Astrocyte (in vitro differentiated cells and primary cell): ENCODE data around the gene HSD17B8. TPM values are rescaled to one million over a fixed set of nuclear protein-coding genes. Genes with fewer than 3 reads are reported as not detected.

Experiments used
- DNase-seq: peaks from one replicate; pipeline ENCODE4 v3.0.0-alpha.2; 2010; ENCODE audit warnings: low read depth
- FAIRE-seq: peaks from 2 replicates; lab custom pipeline; 2011; peaks lifted over from hg19 to GRCh38; lab: Jason Lieb, UNC
- H2AFZ ChIP-seq: 2 replicates; pipeline ENCODE4 v1.6.0; 2012; ENCODE audit warnings: low read depth, low read length, inconsistent platforms
- H3K27ac ChIP-seq: 2 replicates; pipeline ENCODE4 v1.5.1; 2011; ENCODE audit warnings: low read depth, low read length, inconsistent platforms
- H3K27me3 ChIP-seq: 2 replicates; pipeline ENCODE4 v1.6.0; 2011; ENCODE audit warnings: low read length, inconsistent platforms; ENCODE audit not compliant: insufficient read depth
- H3K36me3 ChIP-seq: 2 replicates; pipeline ENCODE4 v1.5.1; 2011; ENCODE audit warnings: low read length, inconsistent platforms; ENCODE audit not compliant: insufficient read depth
- H3K4me1 ChIP-seq: 2 replicates; pipeline ENCODE4 v1.5.1; 2011; ENCODE audit warnings: low read length, inconsistent platforms; ENCODE audit not compliant: insufficient read depth
- H3K4me2 ChIP-seq: 2 replicates; pipeline ENCODE4 v1.6.0; 2012; ENCODE audit warnings: low read length, inconsistent platforms
- H3K4me3 ChIP-seq: 2 replicates; pipeline ENCODE4 v1.5.1; 2011; ENCODE audit warnings: low read depth, mild to moderate bottlenecking, low read length, inconsistent platforms; ENCODE audit not compliant: insufficient read depth
- H3K79me2 ChIP-seq: 2 replicates; pipeline ENCODE4 v1.6.0; 2012; ENCODE audit warnings: mild to moderate bottlenecking, low read length, inconsistent platforms; ENCODE audit not compliant: insufficient read depth
- H3K9ac ChIP-seq: 2 replicates; pipeline ENCODE4 v1.6.0; 2012; ENCODE audit warnings: mild to moderate bottlenecking, low read length, inconsistent platforms
- H3K9me3 ChIP-seq: 2 replicates; pipeline ENCODE4 v1.5.1; 2012; ENCODE audit warnings: low read depth, mild to moderate bottlenecking, low read length, inconsistent platforms; ENCODE audit not compliant: insufficient read depth
- H4K20me1 ChIP-seq: 2 replicates; pipeline ENCODE4 v1.6.0; 2012; ENCODE audit warnings: low read length, inconsistent platforms; ENCODE audit not compliant: insufficient read depth
- H3K27ac Mint-ChIP-seq: one replicate; pipeline ENCODE4 v1.8.0; 2021; ENCODE audit warnings: mild to moderate bottlenecking, mixed read lengths; ENCODE audit not compliant: unreplicated experiment
- H3K27me3 Mint-ChIP-seq: one replicate; pipeline ENCODE4 v1.8.0; 2021; ENCODE audit warnings: low read depth, mixed read lengths; ENCODE audit not compliant: unreplicated experiment
- H3K36me3 Mint-ChIP-seq: one replicate; pipeline ENCODE4 v1.8.0; 2021; ENCODE audit warnings: low read depth, mixed read lengths; ENCODE audit not compliant: unreplicated experiment
- H3K4me1 Mint-ChIP-seq: one replicate; pipeline ENCODE4 v1.8.0; 2021; ENCODE audit warnings: low read depth, mixed read lengths; ENCODE audit not compliant: unreplicated experiment
- H3K4me3 Mint-ChIP-seq: one replicate; pipeline ENCODE4 v1.8.0; 2021; ENCODE audit warnings: mild to moderate bottlenecking, moderate library complexity, mixed read lengths; ENCODE audit not compliant: unreplicated experiment
- H3K9me3 Mint-ChIP-seq: one replicate; pipeline ENCODE4 v1.8.0; 2021; ENCODE audit warnings: mild to moderate bottlenecking, mixed read lengths; ENCODE audit not compliant: unreplicated experiment
- CTCF ChIP-seq: IDR thresholded peaks from 2 replicates; pipeline ENCODE4 v1.5.1; 2011; ENCODE audit warnings: low read depth, mild to moderate bottlenecking, inconsistent platforms, low read length, moderate library complexity; ENCODE audit not compliant: insufficient read depth
- EZH2 ChIP-seq: IDR thresholded peaks from 2 replicates; pipeline ENCODE4 v1.6.1; 2012; ENCODE audit warnings: mild to moderate bottlenecking, low read length, inconsistent platforms; ENCODE audit not compliant: insufficient read depth
- total RNA-seq: library from RNA; stranded (reverse); gene quantifications from 2 replicates; pipeline ENCODE4 v1.2.1, GENCODE V29; 2021

HSD17B8 gene
- total RNA-seq, 1 donor from 2014 or later: 2.1 TPM

DNA sequence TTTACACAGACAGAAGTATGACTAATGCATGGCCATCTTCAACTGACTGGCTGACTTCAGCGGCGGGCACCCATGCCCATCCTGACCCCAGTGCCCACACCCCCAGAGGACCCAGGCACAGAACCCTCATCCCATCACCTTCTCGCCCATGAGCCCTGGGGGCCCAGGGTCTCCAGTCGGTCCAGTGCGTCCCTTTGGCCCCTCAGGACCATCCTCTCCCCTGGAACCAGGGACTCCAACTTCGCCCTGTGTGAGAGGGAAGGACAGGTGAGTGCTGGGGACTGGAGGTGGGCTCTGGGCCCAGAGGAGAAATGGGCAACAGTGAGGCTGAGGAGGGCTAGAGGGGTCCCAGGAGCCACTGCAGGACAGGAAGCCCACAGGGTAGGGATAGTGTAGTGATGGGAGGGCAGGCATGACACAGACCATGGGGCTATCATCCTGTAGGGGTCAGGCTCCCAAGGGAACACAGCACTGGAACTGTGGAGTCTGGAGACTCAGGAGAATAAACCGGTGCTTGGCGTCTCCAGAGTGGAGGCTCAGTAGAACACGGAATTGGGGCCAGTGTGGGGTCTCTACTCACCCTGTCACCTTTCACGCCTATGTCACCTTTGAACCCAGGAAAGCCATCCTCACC, 28.9 kb upstream of the HSD17B8 start:
- no peaks in the 10 kb centered on the region for H3K4me1 ChIP-seq
- TF ChIP-seq CTCF (no peak), EZH2 (no peak)
- no peak for FAIRE-seq
- no peak overlapping the region for H3K27ac ChIP-seq
- Mint-ChIP-seq H3K27ac (no peak overlapping the region), H3K27me3 (peaks cover 41% of the 10 kb centered on the region), H3K4me1 (no peaks in the 10 kb centered on the region), H3K4me3 (no peak overlapping the region), H3K9me3 (no peaks in the 10 kb centered on the region), H3K36me3 (peaks cover 7% of the 10 kb centered on the region)
- no peak overlapping the region for H3K9ac ChIP-seq
- H3K9me3 ChIP-seq: no peaks in the 10 kb centered on the region
- no peak overlapping the region for H3K4me2 ChIP-seq
- no peak overlapping the region for H3K4me3 ChIP-seq
- no peaks in the 10 kb centered on the region for H4K20me1 ChIP-seq
- H2AFZ ChIP-seq: no peak overlapping the region
- H3K79me2 ChIP-seq: no peaks in the 10 kb centered on the region
- no peaks in the 10 kb centered on the region for H3K36me3 ChIP-seq
- DNase-seq: no peak
- H3K27me3 ChIP-seq: no peaks in the 10 kb centered on the region

DNA sequence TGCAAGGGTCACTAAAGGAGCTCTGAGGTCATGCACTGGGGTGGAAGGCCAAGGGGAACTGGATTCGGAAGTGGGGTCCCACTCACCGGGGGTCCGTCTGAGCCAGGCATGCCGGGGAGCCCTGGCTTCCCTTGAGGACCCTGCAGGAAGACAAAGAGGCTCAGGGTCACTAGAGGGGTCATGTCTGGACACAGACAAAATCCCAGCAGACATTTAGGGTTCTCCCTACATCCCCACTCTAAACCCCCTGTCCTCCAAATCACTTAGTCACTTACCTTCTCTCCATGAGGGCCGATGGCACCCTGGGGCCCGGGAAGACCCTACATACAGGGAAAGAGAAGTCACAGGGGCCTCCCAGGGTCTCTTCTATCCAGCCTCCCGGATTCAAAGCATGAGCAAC, 27.5 kb upstream of the HSD17B8 start:
- Mint-ChIP-seq H3K9me3 (no peaks in the 10 kb centered on the region), H3K4me3 (no peak overlapping the region)

More for the DNA sequence above, 27.5 kb upstream of the HSD17B8 start:
- FAIRE-seq (no peak), DNase-seq (no peak)
- H3K27ac ChIP-seq: no peak overlapping the region
- H4K20me1 ChIP-seq: no peaks in the 10 kb centered on the region
- peaks cover 7% of the 10 kb centered on the region for H3K36me3 Mint-ChIP-seq
- no peak for TF ChIP-seq CTCF
- no peak for TF ChIP-seq EZH2
- no peaks in the 10 kb centered on the region for H3K79me2 ChIP-seq
- no peaks in the 10 kb centered on the region for H3K27me3 ChIP-seq
- no peak overlapping the region for H3K4me2 ChIP-seq
- peaks cover 42% of the 10 kb centered on the region for H3K27me3 Mint-ChIP-seq
- no peak overlapping the region for H3K4me3 ChIP-seq
- H3K4me1 Mint-ChIP-seq: no peaks in the 10 kb centered on the region
- no peak overlapping the region for H3K27ac Mint-ChIP-seq
- H3K36me3 ChIP-seq: no peaks in the 10 kb centered on the region
- H3K9me3 ChIP-seq: no peaks in the 10 kb centered on the region
- no peak overlapping the region for H2AFZ ChIP-seq
- no peak overlapping the region for H3K9ac ChIP-seq
- H3K4me1 ChIP-seq: no peaks in the 10 kb centered on the region
